Muscle of leg (tissue), 11 donors: Measurements from ENCODE around the gene PURB. TPM values are rescaled to one million over a fixed set of nuclear protein-coding genes. Genes with fewer than 3 reads are reported as not detected.

Experiments used
- DNase-seq: peaks from one replicate; pipeline ENCODE4 v3.0.0; 2013
- H3K27ac ChIP-seq: one replicate; pipeline ENCODE4 v1.5.1; 2013; ENCODE audit warnings: mild to moderate bottlenecking, low read length, control low read depth
- H3K27me3 ChIP-seq: one replicate; pipeline ENCODE4 v1.6.1; 2013; ENCODE audit warnings: low read length; ENCODE audit not compliant: control insufficient read depth, insufficient read depth
- H3K36me3 ChIP-seq: one replicate; pipeline ENCODE4 v1.6.1; 2013; ENCODE audit warnings: low read length; ENCODE audit not compliant: control insufficient read depth, insufficient read depth
- H3K4me1 ChIP-seq: one replicate; pipeline ENCODE4 v1.6.1; 2013; ENCODE audit warnings: low read length; ENCODE audit not compliant: control insufficient read depth, insufficient read depth
- H3K4me3 ChIP-seq: one replicate; pipeline ENCODE4 v1.5.1; 2013; ENCODE audit warnings: low read length, control low read depth
- H3K9me3 ChIP-seq: replicated peaks from 2 replicates; pipeline ENCODE4 v1.6.1; 2013; ENCODE audit warnings: low read depth, low read length; ENCODE audit not compliant: control insufficient read depth
- WGBS: methylation state at CpG from one replicate; pipeline ENCODE4 v1.1.5; 2013; ENCODE audit warnings: missing lambda C conversion rate; ENCODE audit not compliant: insufficient coverage; 5-methylcytosine and 5-hydroxymethylcytosine counted together
- polyA plus RNA-seq, 8 donors: library from polyadenylated mRNA; unstranded; fragments of 120-200 nt; gene quantifications; one replicate each; pipeline versions ENCODE4 v1.2.1 to v1.2.3, GENCODE V29; 2013; ENCODE audit warnings: inconsistent platforms in 1 of 8, low replicate concordance in 1 of 8; ENCODE audit not compliant: insufficient read length in 8 of 8, insufficient read depth in 1 of 8
- total RNA-seq: library from RNA; stranded (reverse); fragments of 120-200 nt; gene quantifications from one replicate; pipeline ENCODE4 v1.2.4, GENCODE V29; 2013

PURB gene
- total and polyA plus RNA-seq, 9 donors: 18.6 to 41.2 (median 30.3) TPM

DNA sequence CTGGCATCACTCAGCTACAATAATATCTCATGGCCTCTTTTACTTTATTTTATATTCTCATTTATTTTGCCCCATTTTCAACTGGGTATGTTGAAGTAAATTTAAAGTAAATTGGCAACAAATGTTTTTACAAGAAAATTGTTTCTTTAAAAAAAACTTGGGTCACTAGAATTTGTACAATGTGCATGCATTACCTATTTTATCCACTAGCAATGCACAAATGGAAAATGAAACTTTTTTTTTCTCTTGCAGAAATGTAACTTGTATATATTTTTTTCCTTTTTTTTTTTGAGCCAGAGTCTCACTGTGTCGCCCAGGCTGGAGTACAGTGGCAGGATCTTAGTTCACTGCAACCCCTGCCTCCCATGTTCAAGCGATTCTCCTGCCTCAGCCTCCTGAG, 27.2 kb downstream of the PURB start:
- Histone ChIP-seq H3K4me3 (no peak overlapping the region), H3K9me3 (no peaks in the 10 kb centered on the region), H3K36me3 (no peaks in the 10 kb centered on the region), H3K27ac (no peak overlapping the region), H3K4me1 (no peaks in the 10 kb centered on the region), H3K27me3 (no peaks in the 10 kb centered on the region)
- no peak for DNase-seq
- no CpG with 5 or more reads among the region's 2 CpGs for WGBS

DNA sequence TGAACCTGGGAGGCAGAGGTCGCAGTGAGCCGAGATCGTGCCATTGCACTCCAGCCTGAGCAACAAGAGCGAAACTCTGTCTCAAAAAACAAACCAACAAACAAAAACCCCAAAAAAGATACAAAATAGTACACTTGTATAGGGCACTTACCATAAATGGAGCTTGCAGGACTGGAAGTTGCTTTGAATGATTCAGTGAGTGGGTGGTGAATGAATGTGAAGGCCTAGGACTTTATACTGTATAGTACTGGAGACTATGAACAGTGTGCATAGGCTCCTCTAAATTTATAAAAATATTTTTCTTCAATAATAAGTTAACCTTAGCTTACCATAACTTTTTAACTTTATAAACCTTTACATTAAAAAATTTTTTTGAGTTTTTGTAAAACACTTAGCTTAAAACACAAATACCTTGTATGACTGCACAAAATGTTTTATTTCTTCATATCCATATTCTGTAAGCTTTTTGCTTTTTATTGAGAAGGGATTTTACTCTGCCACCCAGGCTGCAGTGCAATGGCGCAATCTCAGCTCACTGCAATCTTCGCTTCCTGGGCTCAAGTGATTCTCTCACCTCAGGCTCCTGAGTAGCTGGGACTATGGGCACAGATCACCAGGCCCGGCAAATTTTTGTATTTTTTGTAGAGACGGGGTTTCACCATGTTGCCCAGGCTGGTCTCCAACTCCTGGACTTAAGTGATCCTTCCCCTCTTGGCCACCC, 30.5 kb downstream of the PURB start:
- 92% methylated on average over 2 of the region's 8 CpGs for WGBS
- H3K4me3 ChIP-seq: no peak overlapping the region
- no peak for DNase-seq
- H3K36me3 ChIP-seq: no peaks in the 10 kb centered on the region
- no peak overlapping the region for H3K27ac ChIP-seq
- no peaks in the 10 kb centered on the region for H3K9me3 ChIP-seq
- no peaks in the 10 kb centered on the region for H3K4me1 ChIP-seq
- no peaks in the 10 kb centered on the region for H3K27me3 ChIP-seq

DNA sequence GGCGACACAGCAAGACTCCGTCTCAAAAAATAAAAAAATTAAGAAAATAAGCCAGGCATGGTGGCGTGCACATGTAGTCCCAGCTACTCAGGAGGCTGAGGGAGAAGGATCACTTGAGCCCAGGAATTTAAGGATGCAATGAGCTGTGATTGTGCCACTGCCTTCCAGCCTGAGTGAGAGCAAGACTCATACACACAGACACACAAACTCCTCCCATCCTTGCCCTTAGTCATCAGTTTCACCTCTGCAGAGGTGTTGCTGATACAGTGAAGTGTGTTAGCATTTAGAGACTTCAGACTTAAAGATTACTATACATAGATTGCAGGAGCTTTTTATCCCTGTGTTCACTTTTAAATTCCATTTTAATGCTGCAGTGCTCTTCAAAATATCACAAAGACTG, 31.9 kb downstream of the PURB start:
- Histone ChIP-seq H3K36me3 (no peaks in the 10 kb centered on the region), H3K27me3 (no peaks in the 10 kb centered on the region), H3K4me3 (no peak overlapping the region), H3K4me1 (peaks cover 6% of the 10 kb centered on the region), H3K9me3 (no peaks in the 10 kb centered on the region), H3K27ac (no peak overlapping the region)
- no CpG with 5 or more reads among the region's 3 CpGs for WGBS
- DNase-seq: no peak

DNA sequence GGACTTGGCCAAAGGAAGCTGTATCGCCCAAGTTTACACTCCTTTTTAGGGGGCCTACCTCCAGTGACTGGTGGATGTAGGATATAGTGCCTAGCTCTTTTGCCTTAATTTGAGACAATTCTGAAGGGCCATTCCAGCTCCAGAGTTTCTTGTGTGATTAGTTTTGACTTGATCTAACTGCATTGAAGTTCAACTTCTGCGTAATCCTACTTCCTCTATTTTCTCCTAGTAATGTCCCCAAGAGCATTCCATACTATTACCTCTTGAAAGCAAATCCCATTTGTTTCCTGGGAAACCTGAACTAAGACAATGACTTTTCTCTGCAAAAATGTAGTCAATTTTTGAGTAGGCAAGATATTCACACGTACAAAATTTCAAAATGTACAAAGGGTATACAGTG, 32.7 kb downstream of the PURB start:
- H3K9me3 ChIP-seq: no peaks in the 10 kb centered on the region
- peaks cover 6% of the 10 kb centered on the region for H3K4me1 ChIP-seq
- H3K4me3 ChIP-seq: no peak overlapping the region
- no peak overlapping the region for H3K27ac ChIP-seq
- WGBS: 80% methylated on average over 1 of the region's 3 CpGs
- no peaks in the 10 kb centered on the region for H3K36me3 ChIP-seq
- no peaks in the 10 kb centered on the region for H3K27me3 ChIP-seq
- no peak for DNase-seq

DNA sequence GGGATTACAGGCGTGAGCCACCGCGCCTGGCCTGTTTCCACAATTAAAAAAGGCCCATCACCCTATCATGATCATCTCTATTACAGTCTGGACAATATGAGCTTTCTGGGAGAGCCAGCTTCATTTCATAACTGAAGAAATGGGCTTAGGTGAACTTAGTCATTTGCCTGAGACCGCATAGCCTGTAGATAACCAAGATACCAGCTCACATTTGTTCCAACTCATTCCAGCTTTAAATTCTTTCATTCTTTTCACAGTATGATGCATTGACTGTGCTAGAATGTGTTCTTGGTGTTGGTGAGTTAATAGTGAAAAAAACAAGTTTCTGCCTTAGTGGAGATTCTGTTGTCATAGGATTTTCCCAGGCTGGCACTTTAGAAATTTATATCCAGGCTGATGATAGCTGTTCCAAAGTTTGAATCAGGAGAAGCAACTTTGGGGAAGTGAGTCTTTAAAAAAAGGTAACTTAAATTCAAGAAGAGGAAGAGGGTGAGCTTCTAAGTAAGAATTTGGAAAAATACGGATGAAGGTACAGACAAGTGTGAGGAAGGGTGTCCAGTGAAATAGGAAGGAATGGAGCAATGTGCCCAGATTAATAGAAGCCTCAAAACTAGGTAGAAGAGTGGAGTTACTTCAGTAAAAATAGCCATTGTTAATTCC, 35.3 kb downstream of the PURB start:
- no peak for DNase-seq
- Histone ChIP-seq H3K4me3 (no peak overlapping the region), H3K9me3 (no peaks in the 10 kb centered on the region), H3K4me1 (peaks cover 10% of the 10 kb centered on the region), H3K27me3 (no peaks in the 10 kb centered on the region), H3K27ac (no peak overlapping the region), H3K36me3 (no peaks in the 10 kb centered on the region)
- WGBS: 80% methylated on average over 4 of the region's 5 CpGs

DNA sequence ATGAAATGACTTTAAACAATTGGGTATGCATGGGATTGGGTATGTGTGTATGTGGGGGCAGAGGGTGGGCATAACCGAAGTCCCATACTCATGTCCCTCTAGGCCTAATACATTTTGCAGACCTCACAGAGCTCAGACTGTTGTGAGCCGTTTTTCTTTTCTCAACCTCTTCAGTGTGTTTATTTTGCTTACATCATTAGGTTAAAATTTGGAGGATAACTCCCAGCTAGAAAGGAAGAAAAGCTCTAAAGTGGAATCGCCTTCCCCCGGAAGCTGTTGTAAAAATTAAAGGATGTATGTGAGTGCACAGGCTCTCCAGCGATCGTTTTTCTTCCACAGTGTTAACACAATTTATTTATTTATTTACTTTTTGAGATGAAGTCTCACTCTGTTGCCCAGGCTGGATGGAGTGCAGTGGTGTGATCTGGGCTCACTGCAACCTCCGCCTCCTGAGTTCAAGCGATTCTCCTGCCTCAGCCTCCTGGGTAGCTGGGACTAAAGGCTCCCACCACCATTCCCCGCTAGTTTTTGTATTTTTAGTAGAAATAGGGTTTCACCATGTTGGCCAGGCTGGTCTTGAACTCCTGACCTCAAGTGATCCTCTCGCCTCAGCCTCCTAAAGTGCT, 36.0 kb downstream of the PURB start:
- Histone ChIP-seq H3K4me1 (peaks cover 10% of the 10 kb centered on the region), H3K27me3 (no peaks in the 10 kb centered on the region), H3K4me3 (peak overlapping the region; percentile 35), H3K27ac (peak overlapping the region; percentile 20), H3K9me3 (no peaks in the 10 kb centered on the region), H3K36me3 (no peaks in the 10 kb centered on the region)
- DNase-seq: no peak
- WGBS: 100% methylated on average over 1 of the region's 10 CpGs

DNA sequence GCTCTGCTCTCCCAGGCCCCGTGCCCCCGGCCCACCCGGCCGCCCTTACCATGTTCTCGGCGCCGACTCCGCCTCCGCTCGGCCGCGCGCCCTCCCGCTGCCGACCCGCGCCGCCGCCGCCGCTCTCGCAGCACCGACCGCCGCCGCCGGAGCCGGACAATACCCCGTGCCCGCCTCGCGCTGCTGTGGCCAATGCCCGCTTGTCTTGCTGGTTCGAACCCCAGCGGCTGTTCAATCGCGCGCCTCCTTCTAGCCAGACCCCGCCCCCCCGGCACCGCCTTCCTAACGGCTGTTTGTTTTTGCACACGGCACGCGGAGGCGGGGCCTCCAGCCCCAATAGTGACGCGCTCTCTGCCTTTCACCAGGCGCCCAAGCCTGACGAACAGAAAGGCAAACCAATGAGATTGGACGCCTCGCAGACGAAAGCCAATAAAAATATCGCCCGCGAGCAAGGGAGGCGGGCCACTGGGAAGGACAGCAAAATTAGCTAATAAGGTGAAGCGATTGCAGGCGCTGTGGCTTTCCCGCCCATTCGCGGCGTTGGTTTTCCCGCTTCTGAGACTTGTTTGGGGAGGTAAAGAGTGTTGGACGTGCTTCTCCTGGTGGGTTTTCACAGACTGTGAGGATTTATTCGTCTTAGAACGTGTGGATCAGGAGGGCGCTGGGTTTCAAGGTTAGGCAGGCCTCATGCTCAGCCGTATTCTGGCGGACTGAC, 37.3 kb downstream of the PURB start, which contains the start of gene H2AZ2:
H2AZ2 (minus strand) TSS at position 168 of the 715 bp plus-strand sequence; CDS start at position 52, 116 bp downstream.
- H3K4me3 ChIP-seq: peak within 1 kb of the TSS; percentile 72
- H3K27ac ChIP-seq: peak within 1 kb of the TSS; percentile 99
- no peaks in the 10 kb centered on the region for H3K9me3 ChIP-seq
- DNase-seq: peak; percentile 100
- H3K36me3 ChIP-seq: no peaks in the 10 kb centered on the region
- 0% methylated on average over 69 of the region's 70 CpGs for WGBS
- H3K27me3 ChIP-seq: no peaks in the 10 kb centered on the region
- H3K4me1 ChIP-seq: peaks cover 10% of the 10 kb centered on the region

DNA sequence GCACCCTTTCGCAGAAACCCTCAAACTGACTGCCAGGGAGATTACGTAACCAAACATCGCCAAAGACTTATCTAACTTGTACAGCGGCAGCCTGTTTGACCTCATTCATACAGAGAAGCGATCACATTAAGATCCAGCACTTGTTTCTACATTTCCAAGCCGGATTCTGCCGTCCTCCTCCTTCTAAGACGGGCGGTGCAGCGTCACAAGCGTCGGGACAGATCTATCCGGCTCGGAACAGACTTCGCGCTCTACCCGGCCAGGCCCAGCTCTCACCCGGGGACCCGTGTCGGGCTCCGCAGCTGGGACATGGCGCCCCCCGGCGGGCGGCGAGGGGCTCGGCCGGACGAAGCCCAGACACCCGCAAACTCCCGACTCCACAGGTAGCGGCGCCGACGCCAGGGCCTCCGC, 37.8 kb downstream of the PURB start:
- Histone ChIP-seq H3K27ac (peak overlapping the region; percentile 99), H3K4me3 (peak overlapping the region; percentile 72), H3K9me3 (no peaks in the 10 kb centered on the region), H3K4me1 (peaks cover 10% of the 10 kb centered on the region), H3K27me3 (no peaks in the 10 kb centered on the region), H3K36me3 (peaks cover 2% of the 10 kb centered on the region)
- 0% methylated on average over 36 of the region's 36 CpGs for WGBS
- DNase-seq: peak; percentile 96

DNA sequence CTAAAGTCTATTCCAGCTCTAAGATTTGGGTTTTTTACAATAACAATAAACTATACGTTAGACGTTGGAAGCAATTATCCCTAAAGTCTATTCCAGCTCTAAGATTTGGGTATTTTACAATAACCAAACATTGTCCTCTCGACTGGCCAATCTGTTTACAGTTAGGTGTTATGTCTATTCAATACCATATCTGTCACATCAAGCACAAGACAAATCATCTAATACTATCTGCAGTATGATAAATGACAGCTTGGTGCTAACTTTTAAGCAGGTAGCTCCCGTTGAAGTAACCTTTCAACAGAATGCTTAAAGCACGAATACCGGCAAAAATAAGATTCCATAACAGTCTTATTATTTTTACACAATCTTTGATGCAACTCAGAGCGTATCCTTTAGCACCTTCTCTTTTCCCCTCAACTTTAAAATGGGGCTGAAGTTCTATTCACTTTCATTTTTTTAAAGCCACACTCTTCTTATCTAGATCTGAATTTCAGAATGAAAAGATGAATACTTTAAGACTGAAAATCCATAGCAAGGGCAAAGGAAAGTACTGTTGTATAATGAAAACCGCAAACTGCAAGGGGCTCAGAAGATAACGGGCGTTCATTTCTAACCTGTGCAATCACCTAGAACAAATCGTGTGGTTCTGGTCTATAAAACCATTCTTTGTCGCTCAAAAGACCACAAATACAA, 38.4 kb downstream of the PURB start:
- no peaks in the 10 kb centered on the region for H3K9me3 ChIP-seq
- H3K27me3 ChIP-seq: no peaks in the 10 kb centered on the region
- no peak for DNase-seq
- peak overlapping the region; percentile 99 for H3K27ac ChIP-seq
- H3K4me1 ChIP-seq: peaks cover 10% of the 10 kb centered on the region
- H3K36me3 ChIP-seq: peaks cover 3% of the 10 kb centered on the region
- H3K4me3 ChIP-seq: peak overlapping the region; percentile 72
- WGBS: 0% methylated on average over 5 of the region's 12 CpGs
